Dermis blood vessel endothelial cell (primary cell): ENCODE results near the gene CBX2. TPM values are rescaled to one million over a fixed set of nuclear protein-coding genes. Genes with fewer than 3 reads are reported as not detected.

Experiments used
- DNase-seq: peaks from one replicate; pipeline ENCODE4 v3.0.0; 2010
- total RNA-seq: library from RNA; depleted of rRNA; stranded (reverse); fragments of >200 nt; gene quantifications from 2 replicates; pipeline ENCODE4 v1.2.3, GENCODE V29; 2014

The CBX2 gene
- total RNA-seq, 1 donor from 2014 or later, result 14.1 TPM

DNA sequence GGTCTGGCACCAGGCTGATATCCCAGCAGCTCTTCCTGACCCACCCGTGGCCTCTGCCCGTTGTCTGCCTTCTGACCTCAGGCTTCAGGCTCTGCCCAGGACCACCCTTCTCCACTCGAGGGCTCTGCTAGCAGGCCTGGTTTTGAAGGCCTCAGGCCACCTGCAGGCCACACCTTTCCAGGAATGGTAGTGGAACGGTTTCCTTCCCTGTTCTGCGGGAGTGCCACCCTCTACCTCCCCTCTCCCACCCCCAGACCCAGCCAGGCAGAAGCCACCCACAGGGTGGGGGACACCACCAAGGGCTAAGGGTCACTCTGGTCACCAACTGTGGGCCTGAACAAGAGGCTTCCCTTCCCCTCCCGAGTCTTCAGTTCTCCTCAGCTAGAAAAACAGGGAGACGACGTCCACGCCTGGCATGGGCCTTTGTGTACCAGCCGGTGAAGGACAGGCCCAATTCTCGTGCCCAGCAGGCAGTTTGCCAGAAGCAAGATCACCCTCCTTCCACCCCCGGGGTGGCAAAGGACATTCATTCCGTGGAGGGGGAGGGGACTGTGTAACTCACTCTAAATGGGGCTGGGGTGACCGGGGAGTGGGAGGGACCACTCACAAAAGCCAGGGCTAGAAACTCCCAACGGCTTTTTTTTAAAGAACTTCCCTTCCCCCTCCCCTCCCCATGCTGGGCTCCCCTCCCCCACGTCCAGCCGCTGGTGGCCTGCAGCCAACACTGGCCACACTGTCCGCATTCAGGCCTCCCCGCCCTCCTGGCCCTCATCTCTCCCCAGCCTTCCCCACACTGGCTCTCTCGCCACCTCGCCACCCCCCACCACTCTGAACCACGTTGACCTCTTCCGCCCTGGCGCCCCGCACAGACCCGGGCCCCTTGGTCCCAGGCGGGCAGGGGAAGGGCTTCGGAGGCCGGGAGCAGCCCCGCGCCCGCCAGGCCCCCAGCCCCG lies 53.6 kb downstream of the CBX2 start:
- no peak for DNase-seq

GRCh38 chr17:79832218-79833109 lies 54.5 kb downstream of the CBX2 start:
- DNase-seq, result no peak

GRCh38 chr17:79833110-79833450 lies 55.1 kb downstream of the CBX2 start:
- DNase-seq, result no peak

GRCh38 chr17:79833744-79834564 lies 56.0 kb downstream of the CBX2 start:
- DNase-seq, result no peak

GRCh38 chr17:79834565-79835469 lies 56.9 kb downstream of the CBX2 start:
- peak; percentile 54 for DNase-seq

- DNase-seq, result no peak
Observed at GRCh38 chr17:79835470-79835899, 57.5 kb downstream of the CBX2 start.

GRCh38 chr17:79835953-79836509 lies 58.1 kb downstream of the CBX2 start:
- no peak for DNase-seq

DNA sequence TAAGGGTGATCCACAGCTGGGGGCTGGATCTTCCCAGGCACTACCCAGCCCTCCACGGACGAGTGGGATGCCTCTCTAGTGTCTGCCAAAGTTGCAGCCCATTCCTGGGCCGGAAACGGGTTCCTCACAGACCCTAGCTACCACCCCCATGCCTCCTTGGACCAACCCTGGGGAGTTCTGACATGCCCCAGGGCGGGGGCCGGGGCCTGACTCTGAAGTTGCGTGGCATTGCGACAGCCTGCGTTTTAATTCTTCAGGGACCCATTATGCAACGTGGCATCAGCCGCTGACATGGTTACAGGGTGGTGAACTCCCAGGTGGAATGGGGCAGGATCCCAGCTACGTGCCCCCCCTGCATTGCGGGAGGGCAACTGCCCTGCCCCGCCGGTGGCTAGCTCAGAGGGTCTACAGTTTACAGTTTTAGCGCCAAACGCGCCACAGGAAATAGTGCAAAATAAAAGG lies 58.6 kb downstream of the CBX2 start:
- no peak for DNase-seq

- no peak for DNase-seq
Observed at GRCh38 chr17:79836972-79837887, 59.3 kb downstream of the CBX2 start.

Other genes with a start within 250 kb of the CBX2 start
- gene RBFOX3, start 167.1 kb upstream of the CBX2 start, total RNA-seq, result not detected in 2 replicates
- not detected in 2 replicates for gene ENPP7, start 47.2 kb upstream of the CBX2 start, total RNA-seq
- 2.7 and 5.1 TPM in 2 replicates for gene CBX8, start 18.9 kb downstream of the CBX2 start, total RNA-seq
- gene CBX4, start 61.3 kb downstream of the CBX2 start, total RNA-seq, result 11.1 and 13.5 TPM in 2 replicates